Ovary (tissue), 9 donors: ENCODE measurements around the gene SLC1A3. TPM values are rescaled to one million over a fixed set of nuclear protein-coding genes. Genes with fewer than 3 reads are reported as not detected.

ENCODE experiments used
- DNase-seq, 5 donors: peaks; one replicate each; pipeline ENCODE4 v3.0.0-alpha.2; 2019 to 2020
- H3K27ac ChIP-seq, 2 donors: fragments of 200-600 bp; one replicate each; pipeline versions ENCODE4 v1.5.1 to v1.8.0; 2019 to 2022
- H3K27me3 ChIP-seq: fragments of 200-600 bp; one replicate; pipeline ENCODE4 v1.8.0; 2022
- H3K36me3 ChIP-seq: fragments of 200-600 bp; sonication (generic); one replicate; pipeline ENCODE4 v1.5.1; 2019
- H3K4me1 ChIP-seq: one replicate; pipeline ENCODE4 v1.8.1; 2013; ENCODE audit warnings: mild to moderate bottlenecking, moderate library complexity; ENCODE audit not compliant: insufficient read depth
- H3K4me3 ChIP-seq: fragments of 200-600 bp; sonication (generic); one replicate; pipeline ENCODE4 v1.5.1; 2017
- H3K9me3 ChIP-seq, 2 donors: fragments of 200-600 bp in 1 of 2; sonication (generic) in 1 of 2; one replicate each; pipeline versions ENCODE4 v1.5.1 to v1.8.1; 2013 to 2019; ENCODE audit warnings: mild to moderate bottlenecking in 1 of 2, moderate library complexity in 1 of 2
- EP300 ChIP-seq: sonication (generic); formaldehyde crosslinking; IDR thresholded peaks from one replicate; pipeline ENCODE4 v1.6.1; 2017; ENCODE audit warnings: antibody characterized with exemption
- POLR2A ChIP-seq: fragments of 450-650 bp; IDR thresholded peaks from one replicate; pipeline ENCODE4 v1.6.1; 2017; ENCODE audit warnings: antibody characterized with exemption, mild to moderate bottlenecking, moderate library complexity
- WGBS, 3 donors: extraction: QIAGEN DNeasy Blood & Tissue Kit in 1 of 3; methylation state at CpG; one replicate each; pipeline versions ENCODE4 v1.1.5 to v1.1.7; 2013 to 2017; 5-methylcytosine and 5-hydroxymethylcytosine counted together
- intact Hi-C, 4 donors: fragments of 100-400 bp; cut with DNase I; formaldehyde crosslinking; loops; one replicate each; pipeline versions ENCODE4 v1.11.0 to v1.15.1; 2022 to 2023
- polyA plus RNA-seq, 2 donors: library from polyadenylated mRNA; stranded (reverse); fragments of 200-250 nt in 1 of 2; fragments of 350-450 nt in 1 of 2; fragmentation: Illumina TruSeq in 1 of 2; extraction: RNeasy Lipid Tissue Mini Kit (QIAGEN cat#74804) in 1 of 2; gene quantifications; one replicate each; pipeline ENCODE4 v1.2.3, GENCODE V29; 2013 to 2014
- total RNA-seq, 7 donors: library from RNA; depleted of rRNA in 2 of 7; stranded (reverse); fragments of >200 nt in 2 of 7; fragmentation: NEBNext Ultra II Directional in 3 of 7; extraction: Animal tissue kit (Norgen Biotek cat#: 25700) in 3 of 7; gene quantifications; one replicate each; pipeline versions ENCODE4 v1.1.0 to v1.2.4, GENCODE V29; 2016 to 2023
- TF ChIP-seq, protein P1 (sequence below), 3 donors: fragments of 450-650 bp in 2 of 3; fragments of 200-600 bp in 1 of 3; IDR thresholded peaks; one replicate each; pipeline versions ENCODE4 v1.5.1 to v1.8.0; 2016 to 2022; ENCODE audit warnings: antibody characterized with exemption in 3 of 3, mild to moderate bottlenecking in 1 of 3
- donor health status: DM: no; HTN: no; CAD: no; lungs with moderate emphysema.
- donor health status: DM: no; HTN: no; CAD: no.
- donor health status: Bipolar disorder and iron deficiency.
- donor health status: DM: yes; HTN: yes; CAD: no.
- donor health status: DM: no; HTN: no; CAD: no.
- donor health status: DM: yes; HTN: yes; CAD: no.

Gene SLC1A3
- total and polyA plus RNA-seq, 9 donors: 5.2 to 72.3 (median 36.7) TPM

GRCh38 chr5:36607838-36608783 is 1.7 kb downstream of the SLC1A3 start:
- Histone ChIP-seq H3K27me3 (no peaks in the 10 kb centered on the region), H3K36me3 (no peaks in the 10 kb centered on the region), H3K4me1 (no peaks in the 10 kb centered on the region), H3K4me3 (peak overlapping the region; percentile 41), H3K9me3 (no peaks in the 10 kb centered on the region), H3K27ac (no peak overlapping the region)
- TF ChIP-seq EP300: no peak
- TF ChIP-seq POLR2A: no peak
- TF ChIP-seq, protein P1, sequence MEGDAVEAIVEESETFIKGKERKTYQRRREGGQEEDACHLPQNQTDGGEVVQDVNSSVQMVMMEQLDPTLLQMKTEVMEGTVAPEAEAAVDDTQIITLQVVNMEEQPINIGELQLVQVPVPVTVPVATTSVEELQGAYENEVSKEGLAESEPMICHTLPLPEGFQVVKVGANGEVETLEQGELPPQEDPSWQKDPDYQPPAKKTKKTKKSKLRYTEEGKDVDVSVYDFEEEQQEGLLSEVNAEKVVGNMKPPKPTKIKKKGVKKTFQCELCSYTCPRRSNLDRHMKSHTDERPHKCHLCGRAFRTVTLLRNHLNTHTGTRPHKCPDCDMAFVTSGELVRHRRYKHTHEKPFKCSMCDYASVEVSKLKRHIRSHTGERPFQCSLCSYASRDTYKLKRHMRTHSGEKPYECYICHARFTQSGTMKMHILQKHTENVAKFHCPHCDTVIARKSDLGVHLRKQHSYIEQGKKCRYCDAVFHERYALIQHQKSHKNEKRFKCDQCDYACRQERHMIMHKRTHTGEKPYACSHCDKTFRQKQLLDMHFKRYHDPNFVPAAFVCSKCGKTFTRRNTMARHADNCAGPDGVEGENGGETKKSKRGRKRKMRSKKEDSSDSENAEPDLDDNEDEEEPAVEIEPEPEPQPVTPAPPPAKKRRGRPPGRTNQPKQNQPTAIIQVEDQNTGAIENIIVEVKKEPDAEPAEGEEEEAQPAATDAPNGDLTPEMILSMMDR (IDR thresholded peaks at IDR 0.05): no peak
- DNase-seq: no peak
- intact Hi-C loops: no loop called here
- WGBS, 3 donors: 55 to 67% (median 62%) methylated on average over 10 of the region's 10 CpGs

- intact Hi-C loops: no loop called here
- H3K27me3 ChIP-seq: no peaks in the 10 kb centered on the region
- DNase-seq: no peak
- TF ChIP-seq POLR2A (no peak), EP300 (no peak)
- TF ChIP-seq, protein P1 (IDR thresholded peaks at IDR 0.05): no peak
- H3K4me1 ChIP-seq: no peaks in the 10 kb centered on the region
- WGBS, 3 donors: 81 to 93% (median 83%) methylated on average over 1 of the region's 1 CpG
- H3K27ac ChIP-seq: no peak overlapping the region
- no peaks in the 10 kb centered on the region for H3K36me3 ChIP-seq
- H3K9me3 ChIP-seq: no peaks in the 10 kb centered on the region
- no peak overlapping the region for H3K4me3 ChIP-seq
Measured at GRCh38 chr5:36610621-36611020, 4.2 kb downstream of the SLC1A3 start.

DNA sequence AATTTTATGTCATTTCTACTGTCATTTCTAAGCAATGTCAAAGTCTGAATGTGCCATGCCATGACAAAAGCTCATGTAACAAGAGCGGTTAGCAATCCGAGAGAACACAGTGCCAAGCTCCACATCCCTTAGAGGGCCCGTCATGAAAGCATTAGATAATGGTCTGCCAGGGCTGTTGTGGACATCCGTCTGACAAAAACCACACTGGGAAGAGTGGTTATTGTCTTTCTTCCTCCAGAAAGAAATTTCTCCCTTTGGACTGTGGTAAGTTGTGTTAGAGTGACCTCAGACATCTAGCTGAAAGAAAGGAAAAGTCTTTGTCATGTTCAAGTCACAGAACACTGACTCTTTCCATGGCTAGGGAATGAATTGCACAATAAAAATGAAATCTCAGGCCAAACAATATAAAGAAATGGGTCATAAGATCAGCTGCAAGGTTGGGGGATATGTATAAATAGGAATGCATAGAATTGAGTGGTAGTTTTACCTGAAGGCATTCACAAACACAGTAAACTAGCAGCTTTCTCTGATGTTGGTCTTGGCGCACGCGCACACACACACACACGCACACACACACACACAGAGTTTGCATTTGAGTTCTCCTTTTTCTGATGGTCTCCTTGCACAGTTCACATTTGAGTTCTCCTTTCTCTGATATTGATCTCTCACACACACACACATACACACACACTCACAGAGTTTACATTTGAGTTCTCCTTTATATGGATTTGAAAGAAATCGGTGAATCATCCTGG is 5.3 kb downstream of the SLC1A3 start:
- DNase-seq: no peak
- H3K4me3 ChIP-seq: no peak overlapping the region
- H3K36me3 ChIP-seq: no peaks in the 10 kb centered on the region
- intact Hi-C loops: no loop called here
- no peak overlapping the region for H3K27ac ChIP-seq
- 86 to 91% (median 91%) methylated on average over 9 of the region's 9 CpGs for WGBS, 3 donors
- TF ChIP-seq POLR2A: no peak
- TF ChIP-seq, protein P1 (IDR thresholded peaks at IDR 0.05): no peak
- TF ChIP-seq EP300: no peak
- no peaks in the 10 kb centered on the region for H3K9me3 ChIP-seq
- H3K4me1 ChIP-seq: no peaks in the 10 kb centered on the region
- no peaks in the 10 kb centered on the region for H3K27me3 ChIP-seq

GRCh38 chr5:36613241-36613640 is 6.8 kb downstream of the SLC1A3 start:
- Histone ChIP-seq H3K4me3 (no peak overlapping the region), H3K9me3 (no peaks in the 10 kb centered on the region), H3K4me1 (no peaks in the 10 kb centered on the region), H3K36me3 (no peaks in the 10 kb centered on the region), H3K27me3 (no peaks in the 10 kb centered on the region), H3K27ac (no peak overlapping the region)
- TF ChIP-seq POLR2A: no peak
- TF ChIP-seq, protein P1 (IDR thresholded peaks at IDR 0.05): no peak
- TF ChIP-seq EP300: no peak
- DNase-seq: no peak
- WGBS, 3 donors: 85 to 92% (median 92%) methylated on average over 8 of the region's 8 CpGs
- intact Hi-C loops: no loop called here
